Right atrium auricular region (tissue), 2 donors: ENCODE measurements around the gene KRT1. TPM values are rescaled to one million over a fixed set of nuclear protein-coding genes. Genes with fewer than 3 reads are reported as not detected.

Experiments
- DNase-seq: peaks from one replicate; pipeline ENCODE4 v3.0.0-alpha.2; 2019; ENCODE audit warnings: low spot score
- H3K27ac ChIP-seq, 2 donors: fragments of 200-600 bp; sonication (generic); 1 replicate in 1 of 2; 2 replicates in 1 of 2; pipeline ENCODE4 v1.5.1; 2016 to 2019
- H3K27me3 ChIP-seq, 2 donors: fragments of 200-600 bp; sonication (generic); one replicate each; pipeline versions ENCODE4 v1.5.1 to v1.6.0; 2017 to 2019
- H3K36me3 ChIP-seq: fragments of 200-600 bp; sonication (generic); one replicate; pipeline ENCODE4 v1.5.1; 2016
- H3K4me1 ChIP-seq, 2 donors: fragments of 200-600 bp; sonication (generic); one replicate each; pipeline versions ENCODE4 v1.5.1 to v1.6.0; 2017 to 2019
- H3K4me3 ChIP-seq, 2 donors: fragments of 200-600 bp; sonication (generic); 1 replicate in 1 of 2; 2 replicates in 1 of 2; pipeline ENCODE4 v1.5.1; 2017 to 2019; ENCODE audit warnings: mild to moderate bottlenecking in 1 of 2, moderate library complexity in 1 of 2
- H3K9me3 ChIP-seq, 2 donors: fragments of 200-600 bp; sonication (generic); one replicate each; pipeline ENCODE4 v1.5.1; 2019
- total RNA-seq, 2 donors: library from RNA; depleted of rRNA; stranded (reverse); fragments of >200 nt; gene quantifications; one replicate each; pipeline ENCODE4 v1.1.0, GENCODE V29; 2016
- TF ChIP-seq, protein P1 (sequence below), 2 donors: fragments of 200-600 bp; sonication (generic); IDR thresholded peaks; one replicate each; pipeline ENCODE4 v1.5.1; 2019; ENCODE audit warnings: antibody characterized with exemption in 2 of 2

KRT1 gene
- total RNA-seq, 2 donors from 2014 or later = not detected

DNA sequence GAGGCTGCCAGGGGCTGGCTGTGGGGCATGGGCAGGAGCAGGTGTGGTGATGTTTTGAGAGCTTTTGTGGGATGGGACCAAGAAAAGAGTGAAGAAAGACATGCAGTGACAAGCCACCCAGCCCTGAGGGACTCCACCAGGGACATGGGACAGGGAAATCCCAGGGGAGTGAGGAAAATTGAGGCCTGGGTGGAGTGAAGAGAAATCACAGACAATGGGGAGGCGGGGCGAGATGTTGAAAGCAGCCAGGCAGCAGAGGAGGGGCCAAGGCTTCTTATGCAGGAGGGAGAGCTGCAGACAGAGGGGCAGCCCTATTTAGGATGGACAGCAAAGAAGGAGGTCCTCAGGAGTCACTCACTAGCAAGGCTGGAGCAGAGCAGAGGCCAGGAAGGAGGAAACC, 4.2 kb upstream of the KRT1 start:
- no peak for DNase-seq
- TF ChIP-seq, protein P1, sequence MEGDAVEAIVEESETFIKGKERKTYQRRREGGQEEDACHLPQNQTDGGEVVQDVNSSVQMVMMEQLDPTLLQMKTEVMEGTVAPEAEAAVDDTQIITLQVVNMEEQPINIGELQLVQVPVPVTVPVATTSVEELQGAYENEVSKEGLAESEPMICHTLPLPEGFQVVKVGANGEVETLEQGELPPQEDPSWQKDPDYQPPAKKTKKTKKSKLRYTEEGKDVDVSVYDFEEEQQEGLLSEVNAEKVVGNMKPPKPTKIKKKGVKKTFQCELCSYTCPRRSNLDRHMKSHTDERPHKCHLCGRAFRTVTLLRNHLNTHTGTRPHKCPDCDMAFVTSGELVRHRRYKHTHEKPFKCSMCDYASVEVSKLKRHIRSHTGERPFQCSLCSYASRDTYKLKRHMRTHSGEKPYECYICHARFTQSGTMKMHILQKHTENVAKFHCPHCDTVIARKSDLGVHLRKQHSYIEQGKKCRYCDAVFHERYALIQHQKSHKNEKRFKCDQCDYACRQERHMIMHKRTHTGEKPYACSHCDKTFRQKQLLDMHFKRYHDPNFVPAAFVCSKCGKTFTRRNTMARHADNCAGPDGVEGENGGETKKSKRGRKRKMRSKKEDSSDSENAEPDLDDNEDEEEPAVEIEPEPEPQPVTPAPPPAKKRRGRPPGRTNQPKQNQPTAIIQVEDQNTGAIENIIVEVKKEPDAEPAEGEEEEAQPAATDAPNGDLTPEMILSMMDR (IDR thresholded peaks at IDR 0.05) = no peak
- Histone ChIP-seq H3K27me3 (no peaks in the 10 kb centered on the region), H3K36me3 (no peaks in the 10 kb centered on the region), H3K27ac (no peak overlapping the region), H3K4me3 (no peak overlapping the region), H3K4me1 (no peaks in the 10 kb centered on the region), H3K9me3 (no peaks in the 10 kb centered on the region)

- no peaks in the 10 kb centered on the region for H3K36me3 ChIP-seq
- DNase-seq = no peak
- TF ChIP-seq, protein P1 (IDR thresholded peaks at IDR 0.05) = no peak
- H3K9me3 ChIP-seq = no peaks in the 10 kb centered on the region
- no peak overlapping the region for H3K4me3 ChIP-seq
- H3K27ac ChIP-seq = no peak overlapping the region
- H3K27me3 ChIP-seq = no peaks in the 10 kb centered on the region
- H3K4me1 ChIP-seq = no peaks in the 10 kb centered on the region
Measured at GRCh38 chr12:52683575-52684300, 3.5 kb upstream of the KRT1 start.

DNA sequence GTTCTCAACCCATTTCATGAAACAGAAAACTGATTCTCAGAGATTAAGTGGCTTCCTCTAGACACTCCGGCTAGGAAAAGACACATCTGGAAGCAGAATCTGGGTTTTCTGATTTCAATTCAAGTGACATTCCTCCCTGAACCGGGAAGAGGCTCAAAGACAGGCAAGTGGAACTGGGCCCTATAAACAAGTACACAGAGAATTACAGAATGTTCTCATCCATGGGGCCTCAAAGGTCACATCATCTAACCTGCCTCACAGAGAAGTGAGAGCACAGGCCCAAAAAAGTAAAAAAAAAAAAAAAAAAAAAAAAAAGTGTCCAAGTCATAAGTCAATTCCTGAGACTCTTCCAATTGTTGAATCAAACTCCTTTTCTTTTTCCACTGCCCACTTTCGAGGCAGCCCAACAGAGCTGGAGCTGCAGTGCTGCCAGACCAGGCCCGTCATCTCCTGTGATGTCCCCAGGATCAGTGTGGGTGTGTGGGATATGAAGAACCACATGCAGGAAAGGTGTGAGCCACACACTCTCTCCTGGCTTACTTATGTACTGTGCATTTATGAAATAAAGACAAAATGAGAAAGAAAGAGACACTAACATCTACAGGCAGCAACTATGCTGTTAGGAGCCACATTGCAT, 2.8 kb upstream of the KRT1 start:
- no peak for DNase-seq
- TF ChIP-seq, protein P1 (IDR thresholded peaks at IDR 0.05) = no peak
- no peak overlapping the region for H3K27ac ChIP-seq
- no peaks in the 10 kb centered on the region for H3K27me3 ChIP-seq
- H3K36me3 ChIP-seq = no peaks in the 10 kb centered on the region
- H3K9me3 ChIP-seq = no peaks in the 10 kb centered on the region
- H3K4me3 ChIP-seq = no peak overlapping the region
- H3K4me1 ChIP-seq = no peaks in the 10 kb centered on the region

- no peak overlapping the region for H3K27ac ChIP-seq
- no peak overlapping the region for H3K4me3 ChIP-seq
- no peaks in the 10 kb centered on the region for H3K27me3 ChIP-seq
- no peak for DNase-seq
- H3K36me3 ChIP-seq = no peaks in the 10 kb centered on the region
- TF ChIP-seq, protein P1 (IDR thresholded peaks at IDR 0.05) = no peak
- no peaks in the 10 kb centered on the region for H3K9me3 ChIP-seq
- H3K4me1 ChIP-seq = no peaks in the 10 kb centered on the region
Measured at GRCh38 chr12:52682381-52682660, 2.1 kb upstream of the KRT1 start.

GRCh38 chr12:52681526-52682380, 1.5 kb upstream of the KRT1 start:
- H3K36me3 ChIP-seq = no peaks in the 10 kb centered on the region
- H3K9me3 ChIP-seq = no peaks in the 10 kb centered on the region
- DNase-seq = no peak
- H3K27me3 ChIP-seq = no peaks in the 10 kb centered on the region
- TF ChIP-seq, protein P1 (IDR thresholded peaks at IDR 0.05) = no peak
- H3K4me3 ChIP-seq = no peak overlapping the region
- no peaks in the 10 kb centered on the region for H3K4me1 ChIP-seq
- H3K27ac ChIP-seq = no peak overlapping the region
